ENCODE measurements around the gene C1D. TPM values are rescaled to one million over a fixed set of nuclear protein-coding genes. Genes with fewer than 3 reads are reported as not detected.
A peak's percentile ranks its signal among the peaks of the same experiment; 100 is the strongest.

The C1D gene
- total and polyA plus RNA-seq, 2 experiments from 2014 or later, result 30.1 to 39.7 TPM

- peaks cover 99% of the 10 kb centered on the region for H3K79me2 ChIP-seq (replicated peaks; ENCODE audit: insufficient read depth)
- H3K4me1 ChIP-seq (ENCODE audit: insufficient read depth), result peaks cover 9% of the 10 kb centered on the region
- no peak overlapping the region for H3K27ac ChIP-seq (ENCODE audit: low read depth)
- TF ChIP-seq CREB1 (CRISPR knock-in tag; IDR thresholded peaks at IDR 0.05; ENCODE audit: low read depth) (no peak), ZNF114 (CRISPR knock-in tag; IDR thresholded peaks at IDR 0.05) (no peak), ETS1 (IDR thresholded peaks at IDR 0.05) (no peak), ZNF331 (CRISPR knock-in tag; IDR thresholded peaks at IDR 0.05; ENCODE audit: low read depth) (no peak), EZH2phosphoT487 (IDR thresholded peaks at IDR 0.05; ENCODE audit: unreplicated experiment) (no peak), JUNB (IDR thresholded peaks at IDR 0.05; ENCODE audit: unreplicated experiment) (no peak), NANOG (IDR thresholded peaks at IDR 0.05; ENCODE audit: borderline replicate concordance) (no peak), STAT1 (IDR thresholded peaks at IDR 0.05; ENCODE audit: unreplicated experiment) (no peak)
- TF ChIP-seq, protein P1, sequence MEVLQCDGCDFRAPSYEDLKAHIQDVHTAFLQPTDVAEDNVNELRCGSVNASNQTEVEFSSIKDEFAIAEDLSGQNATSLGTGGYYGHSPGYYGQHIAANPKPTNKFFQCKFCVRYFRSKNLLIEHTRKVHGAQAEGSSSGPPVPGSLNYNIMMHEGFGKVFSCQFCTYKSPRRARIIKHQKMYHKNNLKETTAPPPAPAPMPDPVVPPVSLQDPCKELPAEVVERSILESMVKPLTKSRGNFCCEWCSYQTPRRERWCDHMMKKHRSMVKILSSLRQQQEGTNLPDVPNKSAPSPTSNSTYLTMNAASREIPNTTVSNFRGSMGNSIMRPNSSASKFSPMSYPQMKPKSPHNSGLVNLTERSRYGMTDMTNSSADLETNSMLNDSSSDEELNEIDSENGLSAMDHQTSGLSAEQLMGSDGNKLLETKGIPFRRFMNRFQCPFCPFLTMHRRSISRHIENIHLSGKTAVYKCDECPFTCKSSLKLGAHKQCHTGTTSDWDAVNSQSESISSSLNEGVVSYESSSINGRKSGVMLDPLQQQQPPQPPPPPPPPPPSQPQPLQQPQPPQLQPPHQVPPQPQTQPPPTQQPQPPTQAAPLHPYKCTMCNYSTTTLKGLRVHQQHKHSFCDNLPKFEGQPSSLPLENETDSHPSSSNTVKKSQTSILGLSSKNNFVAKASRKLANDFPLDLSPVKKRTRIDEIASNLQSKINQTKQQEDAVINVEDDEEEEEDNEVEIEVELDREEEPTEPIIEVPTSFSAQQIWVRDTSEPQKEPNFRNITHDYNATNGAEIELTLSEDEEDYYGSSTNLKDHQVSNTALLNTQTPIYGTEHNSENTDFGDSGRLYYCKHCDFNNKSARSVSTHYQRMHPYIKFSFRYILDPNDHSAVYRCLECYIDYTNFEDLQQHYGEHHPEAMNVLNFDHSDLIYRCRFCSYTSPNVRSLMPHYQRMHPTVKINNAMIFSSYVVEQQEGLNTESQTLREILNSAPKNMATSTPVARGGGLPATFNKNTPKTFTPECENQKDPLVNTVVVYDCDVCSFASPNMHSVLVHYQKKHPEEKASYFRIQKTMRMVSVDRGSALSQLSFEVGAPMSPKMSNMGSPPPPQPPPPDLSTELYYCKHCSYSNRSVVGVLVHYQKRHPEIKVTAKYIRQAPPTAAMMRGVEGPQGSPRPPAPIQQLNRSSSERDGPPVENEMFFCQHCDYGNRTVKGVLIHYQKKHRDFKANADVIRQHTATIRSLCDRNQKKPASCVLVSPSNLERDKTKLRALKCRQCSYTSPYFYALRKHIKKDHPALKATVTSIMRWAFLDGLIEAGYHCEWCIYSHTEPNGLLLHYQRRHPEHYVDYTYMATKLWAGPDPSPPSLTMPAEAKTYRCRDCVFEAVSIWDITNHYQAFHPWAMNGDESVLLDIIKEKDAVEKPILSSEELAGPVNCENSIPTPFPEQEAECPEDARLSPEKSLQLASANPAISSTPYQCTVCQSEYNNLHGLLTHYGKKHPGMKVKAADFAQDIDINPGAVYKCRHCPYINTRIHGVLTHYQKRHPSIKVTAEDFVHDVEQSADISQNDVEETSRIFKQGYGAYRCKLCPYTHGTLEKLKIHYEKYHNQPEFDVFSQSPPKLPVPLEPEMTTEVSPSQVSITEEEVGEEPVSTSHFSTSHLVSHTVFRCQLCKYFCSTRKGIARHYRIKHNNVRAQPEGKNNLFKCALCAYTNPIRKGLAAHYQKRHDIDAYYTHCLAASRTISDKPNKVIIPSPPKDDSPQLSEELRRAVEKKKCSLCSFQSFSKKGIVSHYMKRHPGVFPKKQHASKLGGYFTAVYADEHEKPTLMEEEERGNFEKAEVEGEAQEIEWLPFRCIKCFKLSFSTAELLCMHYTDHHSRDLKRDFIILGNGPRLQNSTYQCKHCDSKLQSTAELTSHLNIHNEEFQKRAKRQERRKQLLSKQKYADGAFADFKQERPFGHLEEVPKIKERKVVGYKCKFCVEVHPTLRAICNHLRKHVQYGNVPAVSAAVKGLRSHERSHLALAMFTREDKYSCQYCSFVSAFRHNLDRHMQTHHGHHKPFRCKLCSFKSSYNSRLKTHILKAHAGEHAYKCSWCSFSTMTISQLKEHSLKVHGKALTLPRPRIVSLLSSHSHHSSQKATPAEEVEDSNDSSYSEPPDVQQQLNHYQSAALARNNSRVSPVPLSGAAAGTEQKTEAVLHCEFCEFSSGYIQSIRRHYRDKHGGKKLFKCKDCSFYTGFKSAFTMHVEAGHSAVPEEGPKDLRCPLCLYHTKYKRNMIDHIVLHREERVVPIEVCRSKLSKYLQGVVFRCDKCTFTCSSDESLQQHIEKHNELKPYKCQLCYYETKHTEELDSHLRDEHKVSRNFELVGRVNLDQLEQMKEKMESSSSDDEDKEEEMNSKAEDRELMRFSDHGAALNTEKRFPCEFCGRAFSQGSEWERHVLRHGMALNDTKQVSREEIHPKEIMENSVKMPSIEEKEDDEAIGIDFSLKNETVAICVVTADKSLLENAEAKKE (CRISPR knock-in tag; IDR thresholded peaks at IDR 0.05), result no peak
- TF ChIP-seq, protein P2, sequence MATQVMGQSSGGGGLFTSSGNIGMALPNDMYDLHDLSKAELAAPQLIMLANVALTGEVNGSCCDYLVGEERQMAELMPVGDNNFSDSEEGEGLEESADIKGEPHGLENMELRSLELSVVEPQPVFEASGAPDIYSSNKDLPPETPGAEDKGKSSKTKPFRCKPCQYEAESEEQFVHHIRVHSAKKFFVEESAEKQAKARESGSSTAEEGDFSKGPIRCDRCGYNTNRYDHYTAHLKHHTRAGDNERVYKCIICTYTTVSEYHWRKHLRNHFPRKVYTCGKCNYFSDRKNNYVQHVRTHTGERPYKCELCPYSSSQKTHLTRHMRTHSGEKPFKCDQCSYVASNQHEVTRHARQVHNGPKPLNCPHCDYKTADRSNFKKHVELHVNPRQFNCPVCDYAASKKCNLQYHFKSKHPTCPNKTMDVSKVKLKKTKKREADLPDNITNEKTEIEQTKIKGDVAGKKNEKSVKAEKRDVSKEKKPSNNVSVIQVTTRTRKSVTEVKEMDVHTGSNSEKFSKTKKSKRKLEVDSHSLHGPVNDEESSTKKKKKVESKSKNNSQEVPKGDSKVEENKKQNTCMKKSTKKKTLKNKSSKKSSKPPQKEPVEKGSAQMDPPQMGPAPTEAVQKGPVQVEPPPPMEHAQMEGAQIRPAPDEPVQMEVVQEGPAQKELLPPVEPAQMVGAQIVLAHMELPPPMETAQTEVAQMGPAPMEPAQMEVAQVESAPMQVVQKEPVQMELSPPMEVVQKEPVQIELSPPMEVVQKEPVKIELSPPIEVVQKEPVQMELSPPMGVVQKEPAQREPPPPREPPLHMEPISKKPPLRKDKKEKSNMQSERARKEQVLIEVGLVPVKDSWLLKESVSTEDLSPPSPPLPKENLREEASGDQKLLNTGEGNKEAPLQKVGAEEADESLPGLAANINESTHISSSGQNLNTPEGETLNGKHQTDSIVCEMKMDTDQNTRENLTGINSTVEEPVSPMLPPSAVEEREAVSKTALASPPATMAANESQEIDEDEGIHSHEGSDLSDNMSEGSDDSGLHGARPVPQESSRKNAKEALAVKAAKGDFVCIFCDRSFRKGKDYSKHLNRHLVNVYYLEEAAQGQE (IDR thresholded peaks at IDR 0.05; ENCODE audit: unreplicated experiment), result no peak
- TF ChIP-seq, protein P3, sequence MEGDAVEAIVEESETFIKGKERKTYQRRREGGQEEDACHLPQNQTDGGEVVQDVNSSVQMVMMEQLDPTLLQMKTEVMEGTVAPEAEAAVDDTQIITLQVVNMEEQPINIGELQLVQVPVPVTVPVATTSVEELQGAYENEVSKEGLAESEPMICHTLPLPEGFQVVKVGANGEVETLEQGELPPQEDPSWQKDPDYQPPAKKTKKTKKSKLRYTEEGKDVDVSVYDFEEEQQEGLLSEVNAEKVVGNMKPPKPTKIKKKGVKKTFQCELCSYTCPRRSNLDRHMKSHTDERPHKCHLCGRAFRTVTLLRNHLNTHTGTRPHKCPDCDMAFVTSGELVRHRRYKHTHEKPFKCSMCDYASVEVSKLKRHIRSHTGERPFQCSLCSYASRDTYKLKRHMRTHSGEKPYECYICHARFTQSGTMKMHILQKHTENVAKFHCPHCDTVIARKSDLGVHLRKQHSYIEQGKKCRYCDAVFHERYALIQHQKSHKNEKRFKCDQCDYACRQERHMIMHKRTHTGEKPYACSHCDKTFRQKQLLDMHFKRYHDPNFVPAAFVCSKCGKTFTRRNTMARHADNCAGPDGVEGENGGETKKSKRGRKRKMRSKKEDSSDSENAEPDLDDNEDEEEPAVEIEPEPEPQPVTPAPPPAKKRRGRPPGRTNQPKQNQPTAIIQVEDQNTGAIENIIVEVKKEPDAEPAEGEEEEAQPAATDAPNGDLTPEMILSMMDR (conservative IDR thresholded peaks at IDR 0.05; ENCODE audit: low read depth in 2 of 2), result no peak
- H3K4me3 Mint-ChIP-seq, result no peak overlapping the region
- H4K20me1 ChIP-seq (replicated peaks; ENCODE audit: insufficient read depth), result peaks cover 36% of the 10 kb centered on the region
- H3K36me3 Mint-ChIP-seq (ENCODE audit: low read depth), result no peaks in the 10 kb centered on the region
- no peak overlapping the region for H3K4me3 ChIP-seq
- H3K4me1 Mint-ChIP-seq, result peaks cover 4% of the 10 kb centered on the region; the same call in 2 of the 3 replicates
- no peak overlapping the region for H2AFZ ChIP-seq
- no peaks in the 10 kb centered on the region; the same call in 2 of the 3 replicates for H3K9me3 Mint-ChIP-seq
- no peaks in the 10 kb centered on the region for H3K27me3 ChIP-seq (ENCODE audit: insufficient read depth)
- no peaks in the 10 kb centered on the region for H3K9me2 ChIP-seq (ENCODE audit: insufficient read depth)
- H3K4me2 ChIP-seq, result no peak overlapping the region
- H3K27ac Mint-ChIP-seq, result no peak overlapping the region
- H3K36me3 ChIP-seq (ENCODE audit: insufficient read depth), result no peaks in the 10 kb centered on the region
- H3K27me3 Mint-ChIP-seq (ENCODE audit: insufficient read depth, low read depth, poor library complexity), result peaks cover under 1% of the 10 kb centered on the region
- no peaks in the 10 kb centered on the region for H3F3A ChIP-seq (replicated peaks; ENCODE audit: low read depth)
- DNase-seq (ENCODE audit: low spot score), result peak; percentile 29
- no peak for ATAC-seq
Measured at GRCh38 chr2:68057658-68058396, 5.0 kb downstream of the C1D start.

Data from GM23338 (cell line).